Astrocyte of the cerebellum (primary cell): ENCODE results near the gene VSIG2.

Source experiments
- DNase-seq: peaks from one replicate; pipeline ENCODE4 v3.0.0-alpha.2; 2011; ENCODE audit warnings: low read depth
- H3K4me3 ChIP-seq: 2 replicates; pipeline ENCODE4 v1.5.1; 2011; ENCODE audit warnings: mild to moderate bottlenecking, low read depth, low read length, moderate library complexity
- CTCF ChIP-seq: IDR thresholded peaks from 2 replicates; pipeline ENCODE4 v1.5.1; 2012; ENCODE audit warnings: low read length, low read depth, moderate library complexity, mild to moderate bottlenecking; ENCODE audit errors: missing control alignments
- in situ Hi-C: cut with HindIII; loops from 2 replicates; pipeline ENCODE4 v1.10.0; 2017; ENCODE audit warnings: low sequenced_read_pairs

VSIG2 gene

DNA sequence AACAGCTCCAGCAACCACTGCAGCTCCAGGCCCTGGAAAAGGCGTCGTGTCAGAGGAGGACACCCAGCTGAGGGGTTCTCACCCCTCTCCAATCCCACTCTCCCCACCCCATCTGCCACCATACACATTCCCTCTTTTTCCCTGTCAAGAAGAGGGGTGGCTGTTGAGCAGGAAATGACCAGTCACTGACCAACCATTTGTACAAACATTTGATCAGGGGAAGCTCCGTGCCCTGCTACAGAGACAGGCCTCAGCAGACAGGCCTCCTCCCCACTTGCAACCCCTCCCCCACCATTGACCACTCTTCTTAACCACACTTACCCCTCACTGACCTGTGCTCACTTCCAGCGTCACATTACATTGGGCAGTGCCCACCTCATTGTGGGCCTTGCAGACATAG lies 2.3 kb upstream of the VSIG2 start:
- no peak for DNase-seq
- in situ Hi-C loops: no loop called here
- no peak overlapping the region for H3K4me3 ChIP-seq
- TF ChIP-seq CTCF: no peak

DNA sequence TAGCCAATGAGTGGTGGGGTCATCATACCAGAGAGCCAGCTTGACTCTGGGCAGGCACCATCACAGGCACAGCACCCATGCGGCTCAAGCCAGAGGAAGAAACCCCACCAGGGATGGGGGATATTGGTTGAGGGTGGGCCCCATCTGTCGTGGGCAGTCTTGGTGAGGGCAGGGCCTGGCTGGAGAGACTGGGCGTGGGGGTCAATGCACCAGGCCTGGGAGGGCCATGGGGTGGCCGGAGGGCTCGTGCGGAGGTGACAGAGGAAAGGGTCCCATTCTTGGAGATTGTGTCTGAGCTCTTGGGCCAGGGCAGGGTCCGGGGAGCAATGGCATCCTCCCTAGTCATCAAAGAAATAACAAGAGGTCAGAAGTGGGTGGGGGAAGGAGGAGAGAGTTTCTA lies 1.6 kb upstream of the VSIG2 start:
- no peak for TF ChIP-seq CTCF
- no peak for DNase-seq
- in situ Hi-C loops: no loop called here
- H3K4me3 ChIP-seq: no peak overlapping the region

GRCh38 chr11:124753205-124753604 lies 1.1 kb upstream of the VSIG2 start:
- in situ Hi-C loops: no loop called here
- DNase-seq: no peak
- TF ChIP-seq CTCF: no peak
- H3K4me3 ChIP-seq: no peak overlapping the region

DNA sequence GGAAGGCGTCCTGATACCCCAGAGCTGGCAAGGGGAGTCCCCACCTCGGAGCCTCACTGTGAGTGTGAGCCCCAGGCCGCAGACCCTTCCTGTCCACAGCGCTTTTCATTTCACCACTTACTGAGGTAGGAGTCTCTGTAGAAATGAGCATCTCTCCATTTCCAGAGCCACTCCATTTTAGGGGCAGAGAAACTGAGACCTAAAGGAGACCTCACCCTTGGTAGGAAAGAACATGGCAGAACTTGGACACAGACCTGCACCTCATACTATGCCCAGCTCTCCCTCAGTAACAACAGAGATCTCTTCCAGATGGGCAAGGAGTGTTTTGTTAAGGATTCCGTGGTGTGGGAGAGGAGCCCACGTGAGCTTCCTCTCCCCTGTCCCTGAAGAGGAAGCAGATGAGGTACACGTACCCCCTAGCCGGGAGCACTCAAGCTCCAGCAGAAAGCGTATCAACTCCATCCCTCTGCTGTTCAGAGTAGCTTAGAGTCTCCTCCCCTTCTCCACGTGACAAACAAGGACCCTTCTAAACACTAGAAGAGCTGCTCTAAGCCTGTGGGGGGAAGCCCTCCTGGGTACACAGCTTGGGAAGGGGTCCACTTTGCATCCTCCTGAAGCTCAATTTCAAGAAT lies 532 bp upstream of the VSIG2 start:
- DNase-seq: no peak
- in situ Hi-C loops: no loop called here
- no peak overlapping the region for H3K4me3 ChIP-seq
- TF ChIP-seq CTCF: no peak

GRCh38 chr11:124751391-124751740 lies 689 bp downstream of the VSIG2 start:
- in situ Hi-C loops: no loop called here
- TF ChIP-seq CTCF: no peak
- no peak for DNase-seq
- H3K4me3 ChIP-seq: no peak overlapping the region

- TF ChIP-seq CTCF: no peak
- in situ Hi-C loops: no loop called here
- H3K4me3 ChIP-seq: no peak overlapping the region
- DNase-seq: no peak
Observed at GRCh38 chr11:124749912-124750311, 2.1 kb downstream of the VSIG2 start.
